Endothelial cell of umbilical vein (primary cell): Measurements from ENCODE around the gene ACTL8. TPM values are rescaled to one million over a fixed set of nuclear protein-coding genes. Genes with fewer than 3 reads are reported as not detected.

Source experiments
- BruUV-seq: library from RNA; stranded (reverse); fragments of 400-500 nt; replicated peaks from 2 replicates; lab custom pipeline; 2021; lab: Mats Ljungman, UMichigan
- CTCF ChIA-PET: fragments of 300-600, 350-600 bp; sonication (Branson Sonifier 250); formaldehyde crosslinking; loops from one replicate; lab custom pipeline; 2021; ENCODE audit warnings: antibody characterized with exemption, inconsistent platforms; lab: Charles Lee
- POLR2A ChIA-PET: fragments of 300-600, 350-600 bp; sonication (Branson Sonifier 250); formaldehyde crosslinking; loops from one replicate; lab custom pipeline; 2021; ENCODE audit warnings: antibody characterized with exemption, inconsistent platforms; lab: Charles Lee
- DNase-seq: peaks from one replicate; pipeline ENCODE4 v3.0.0-alpha.2; 2011; ENCODE audit warnings: low read depth, low spot score
- FAIRE-seq: peaks from 2 replicates; lab custom pipeline; 2011; peaks lifted over from hg19 to GRCh38; lab: Jason Lieb, UNC
- H2AFZ ChIP-seq: 2 replicates; pipeline ENCODE4 v1.6.0; 2012; ENCODE audit warnings: low read depth, low read length, control low read depth, inconsistent platforms
- H3K27ac ChIP-seq: 2 replicates; pipeline ENCODE4 v1.5.1; 2011; ENCODE audit warnings: low read depth, mild to moderate bottlenecking, control low read depth, low read length, moderate library complexity; ENCODE audit not compliant: insufficient read depth
- H3K27me3 ChIP-seq, 2 experiments: 2 replicates each; pipeline versions ENCODE4 v1.6.0 to v1.6.1; 2011; ENCODE audit warnings: low read length in 2 of 2, mixed read lengths in 1 of 2; ENCODE audit not compliant: control insufficient read depth in 2 of 2, insufficient read depth in 2 of 2
- H3K36me3 ChIP-seq, 2 experiments: 2 replicates in 1 of 2; 3 replicates in 1 of 2; pipeline ENCODE4 v1.5.1; 2011; ENCODE audit warnings: low read length in 2 of 2, mild to moderate bottlenecking in 1 of 2, moderate library complexity in 1 of 2; ENCODE audit not compliant: control insufficient read depth in 2 of 2, insufficient read depth in 2 of 2; ENCODE audit errors: extremely low read depth in 1 of 2
- H3K4me1 ChIP-seq: 3 replicates; pipeline ENCODE4 v1.5.1; 2011; ENCODE audit warnings: mild to moderate bottlenecking, low read length; ENCODE audit not compliant: control insufficient read depth, insufficient read depth; ENCODE audit errors: extremely low read depth
- H3K4me2 ChIP-seq: 2 replicates; pipeline ENCODE4 v1.6.1; 2011; ENCODE audit warnings: low read length, control low read depth, mixed read lengths; ENCODE audit not compliant: insufficient read depth
- H3K4me3 ChIP-seq, 3 experiments: fragments of 200-600 bp in 1 of 3; sonication (generic), shearing (Covaris generic) in 1 of 3; replicated peaks in 1 of 3; 2 replicates each; pipeline ENCODE4 v1.5.1; 2011 to 2016; ENCODE audit warnings: control low read depth in 3 of 3, low read length in 3 of 3, mild to moderate bottlenecking in 2 of 3, inconsistent platforms in 1 of 3, low read depth in 1 of 3, moderate library complexity in 1 of 3; ENCODE audit not compliant: insufficient read depth in 1 of 3
- H3K79me2 ChIP-seq: 2 replicates; pipeline ENCODE4 v1.6.0; 2012; ENCODE audit warnings: low read length, inconsistent platforms; ENCODE audit not compliant: control insufficient read depth, insufficient read depth
- H3K9ac ChIP-seq: replicated peaks from 2 replicates; pipeline ENCODE3; 2011; ENCODE audit warnings: low read length, control low read depth; ENCODE audit not compliant: insufficient read depth; ENCODE audit errors: extremely low read depth
- H3K9me1 ChIP-seq: replicated peaks from 3 replicates; pipeline ENCODE4 v1.6.0; 2011; ENCODE audit warnings: mild to moderate bottlenecking, low read length; ENCODE audit not compliant: control insufficient read depth, insufficient read depth; ENCODE audit errors: extremely low read depth
- H3K9me3 ChIP-seq: replicated peaks from 2 replicates; pipeline ENCODE4 v1.5.1; 2012; ENCODE audit warnings: low read length, inconsistent platforms; ENCODE audit not compliant: control insufficient read depth, insufficient read depth
- H4K20me1 ChIP-seq: replicated peaks from 2 replicates; pipeline ENCODE3; 2011; ENCODE audit warnings: mild to moderate bottlenecking, low read length; ENCODE audit not compliant: control insufficient read depth, insufficient read depth; ENCODE audit errors: extremely low read depth
- EZH2 ChIP-seq: IDR thresholded peaks from 2 replicates; pipeline ENCODE4 v1.6.1; 2012; ENCODE audit warnings: borderline replicate concordance, low read depth, mild to moderate bottlenecking, moderate library complexity, low read length, inconsistent platforms; ENCODE audit not compliant: severe bottlenecking
- FOS ChIP-seq: IDR thresholded peaks from 2 replicates; pipeline ENCODE4 v1.6.1; 2011; ENCODE audit warnings: mild to moderate bottlenecking, low read length, moderate library complexity, borderline replicate concordance; ENCODE audit not compliant: insufficient read depth
- GATA2 ChIP-seq: IDR thresholded peaks from 2 replicates; pipeline ENCODE4 v1.7.0; 2011; ENCODE audit warnings: low read depth, mild to moderate bottlenecking, moderate library complexity, mixed read lengths, low read length; ENCODE audit not compliant: insufficient read length, insufficient read depth
- JUN ChIP-seq: IDR thresholded peaks from 2 replicates; pipeline ENCODE4 v1.6.1; 2011; ENCODE audit warnings: borderline replicate concordance, low read depth; ENCODE audit not compliant: insufficient read length, insufficient read depth
- MYC ChIP-seq: IDR thresholded peaks from one replicate; pipeline ENCODE4 v1.6.1; 2011; ENCODE audit warnings: mild to moderate bottlenecking, low read depth, low read length
- POLR2A ChIP-seq: IDR thresholded peaks from 2 replicates; pipeline ENCODE4 v1.6.1; 2012; ENCODE audit warnings: low read depth, mild to moderate bottlenecking, control low read depth, low read length
- POLR2AphosphoS5 ChIP-seq: IDR thresholded peaks from 2 replicates; pipeline ENCODE4 v1.6.1; 2012; ENCODE audit warnings: low read depth, mild to moderate bottlenecking, control low read depth, low read length, moderate library complexity; ENCODE audit not compliant: insufficient read depth
- dilution Hi-C: fragments of 300-500 bp; cut with MboI; formaldehyde crosslinking; loops from one replicate; pipeline ENCODE4 v1.15.0; 2019; ENCODE audit warnings: low sequenced_read_pairs; ENCODE audit not compliant: extremely low pct_ligation_motif_present
- intact Hi-C: fragments of 100-400 bp; cut with micrococcal nuclease; formaldehyde crosslinking; loops from one replicate; pipeline ENCODE4 v1.10.0; 2022
- polyA plus RNA-seq, 4 experiments: library from polyadenylated mRNA; depleted of rRNA in 3 of 4; stranded (reverse) in 3 of 4; unstranded in 1 of 4; fragments of >200 nt; gene quantifications; 2 replicates each; pipeline versions ENCODE4 v1.2.1 to v1.2.3, GENCODE V29; 2011 to 2012; ENCODE audit warnings: missing spikeins in 1 of 4
- total RNA-seq: library from RNA; stranded (reverse); gene quantifications from 2 replicates; pipeline ENCODE4 v1.2.3, GENCODE V29; 2021
- TF ChIP-seq, protein P1 (sequence below): IDR thresholded peaks from 2 replicates; pipeline ENCODE4 v1.6.1; 2011; ENCODE audit not compliant: insufficient read depth, insufficient read length
- TF ChIP-seq, protein P2 (sequence below), 2 donors: IDR thresholded peaks; 1 replicate in 1 of 2; 2 replicates in 1 of 2; pipeline ENCODE4 v1.5.1; 2011; ENCODE audit warnings: low read length in 2 of 2, mild to moderate bottlenecking in 2 of 2, moderate library complexity in 2 of 2, control low read depth in 1 of 2, inconsistent platforms in 1 of 2, low read depth in 1 of 2; ENCODE audit not compliant: insufficient read depth in 1 of 2; ENCODE audit errors: extremely low read depth in 1 of 2

Gene ACTL8
- total and polyA plus RNA-seq, 2 donors (not counting 3 experiments of a cell fraction or from before 2014, with no cell fraction given), result not detected

DNA sequence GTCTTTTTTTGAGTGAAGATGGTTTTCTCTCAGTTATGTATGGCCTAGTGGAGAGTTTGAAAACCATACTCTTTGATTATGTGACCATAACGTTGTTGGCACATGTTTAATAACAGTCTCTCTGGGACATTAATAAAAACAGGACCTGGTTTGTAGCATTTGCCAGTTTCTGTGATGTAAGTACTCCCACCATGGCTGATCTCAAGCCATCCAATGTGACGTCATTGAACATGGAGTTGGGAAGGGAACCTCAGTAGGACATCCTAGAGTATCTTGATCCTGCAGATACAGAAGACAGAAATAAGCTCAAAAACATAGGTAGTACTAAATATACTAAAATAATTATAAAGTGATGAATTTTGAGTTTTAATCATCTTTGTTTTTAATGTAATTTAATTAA is 107.0 kb downstream of the ACTL8 start:
- Histone ChIP-seq H3K79me2 (no peaks in the 10 kb centered on the region), H3K36me3 (no peaks in the 10 kb centered on the region), H3K27me3 (no peaks in the 10 kb centered on the region), H3K4me1 (no peaks in the 10 kb centered on the region), H3K9me1 (no peaks in the 10 kb centered on the region), H4K20me1 (no peaks in the 10 kb centered on the region), H3K9me3 (peaks cover 2% of the 10 kb centered on the region), H3K4me3 (no peak overlapping the region), H3K4me2 (no peak overlapping the region), H3K9ac (no peak overlapping the region), H3K27ac (no peak overlapping the region), H2AFZ (no peak overlapping the region)
- DNase-seq, result no peak
- BruUV-seq, result no TSS peak
- dilution Hi-C loops, result no loop called here
- ChIA-PET POLR2A (no interaction called here), CTCF (no interaction called here)
- intact Hi-C loops, result no loop called here
- FAIRE-seq, result no peak
- TF ChIP-seq EZH2 (no peak), POLR2AphosphoS5 (no peak), FOS (no peak), MYC (no peak), POLR2A (no peak), JUN (no peak), GATA2 (no peak)
- TF ChIP-seq, protein P1, sequence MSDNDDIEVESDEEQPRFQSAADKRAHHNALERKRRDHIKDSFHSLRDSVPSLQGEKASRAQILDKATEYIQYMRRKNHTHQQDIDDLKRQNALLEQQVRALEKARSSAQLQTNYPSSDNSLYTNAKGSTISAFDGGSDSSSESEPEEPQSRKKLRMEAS, result no peak
- TF ChIP-seq, protein P2, sequence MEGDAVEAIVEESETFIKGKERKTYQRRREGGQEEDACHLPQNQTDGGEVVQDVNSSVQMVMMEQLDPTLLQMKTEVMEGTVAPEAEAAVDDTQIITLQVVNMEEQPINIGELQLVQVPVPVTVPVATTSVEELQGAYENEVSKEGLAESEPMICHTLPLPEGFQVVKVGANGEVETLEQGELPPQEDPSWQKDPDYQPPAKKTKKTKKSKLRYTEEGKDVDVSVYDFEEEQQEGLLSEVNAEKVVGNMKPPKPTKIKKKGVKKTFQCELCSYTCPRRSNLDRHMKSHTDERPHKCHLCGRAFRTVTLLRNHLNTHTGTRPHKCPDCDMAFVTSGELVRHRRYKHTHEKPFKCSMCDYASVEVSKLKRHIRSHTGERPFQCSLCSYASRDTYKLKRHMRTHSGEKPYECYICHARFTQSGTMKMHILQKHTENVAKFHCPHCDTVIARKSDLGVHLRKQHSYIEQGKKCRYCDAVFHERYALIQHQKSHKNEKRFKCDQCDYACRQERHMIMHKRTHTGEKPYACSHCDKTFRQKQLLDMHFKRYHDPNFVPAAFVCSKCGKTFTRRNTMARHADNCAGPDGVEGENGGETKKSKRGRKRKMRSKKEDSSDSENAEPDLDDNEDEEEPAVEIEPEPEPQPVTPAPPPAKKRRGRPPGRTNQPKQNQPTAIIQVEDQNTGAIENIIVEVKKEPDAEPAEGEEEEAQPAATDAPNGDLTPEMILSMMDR (IDR thresholded peaks at IDR 0.05; ENCODE audit: extremely low read depth in 1 of 2, insufficient read depth in 1 of 2, low read depth in 1 of 2, low read length in 2 of 2), result no peak
